IMR-90 (cell line): Measurements from ENCODE around the gene CCSER2. TPM values are rescaled to one million over a fixed set of nuclear protein-coding genes. Genes with fewer than 3 reads are reported as not detected.

Experiments used
- ATAC-seq: fragments of 200-7000 bp; cut with Tn5 transposase; 2 replicates; pipeline ENCODE4 v1.9.1; 2020; ENCODE audit warnings: low read depth, mild to moderate bottlenecking, moderate library complexity
- BruUV-seq: library from RNA; stranded (reverse); fragments of 400-500 nt; replicated peaks from 2 replicates; lab custom pipeline; 2021; lab: Mats Ljungman, UMichigan
- CTCF ChIA-PET: fragments of 300-600 bp; formaldehyde crosslinking; extraction: SDS; loops from one replicate; lab custom pipeline; 2021; ENCODE audit warnings: antibody characterized with exemption; lab: Yijun Ruan, JAX
- POLR2A ChIA-PET: fragments of 300-600 bp; sonication (Branson Sonifier 250); formaldehyde crosslinking; loops from one replicate; lab custom pipeline; 2022; ENCODE audit warnings: antibody characterized with exemption; ENCODE audit not compliant: unreplicated experiment; lab: Charles Lee
- DNase-seq: peaks from one replicate; pipeline ENCODE4 v3.0.0; 2013
- H2AFZ ChIP-seq: replicated peaks from 2 replicates; pipeline ENCODE3; 2013; ENCODE audit warnings: low read length, mild to moderate bottlenecking; ENCODE audit not compliant: poor library complexity
- H2AK5ac ChIP-seq: 2 replicates; pipeline ENCODE4 v1.6.1; 2013; ENCODE audit warnings: low read depth, low read length, inconsistent platforms
- H2AK9ac ChIP-seq: replicated peaks from 2 replicates; pipeline ENCODE3; 2013; ENCODE audit warnings: mild to moderate bottlenecking, low read depth, low read length, moderate library complexity; ENCODE audit not compliant: poor library complexity
- H2BK120ac ChIP-seq: 2 replicates; pipeline ENCODE4 v1.6.1; 2013; ENCODE audit warnings: low read depth, low read length, inconsistent platforms
- H2BK15ac ChIP-seq: 3 replicates; pipeline ENCODE4 v1.6.1; 2013; ENCODE audit warnings: low read depth, low read length, inconsistent platforms
- H2BK20ac ChIP-seq: 2 replicates; pipeline ENCODE4 v1.6.1; 2013; ENCODE audit warnings: low read depth, mild to moderate bottlenecking, inconsistent platforms, low read length, moderate library complexity
- H2BK5ac ChIP-seq: 2 replicates; pipeline ENCODE4 v1.6.1; 2013; ENCODE audit warnings: mild to moderate bottlenecking, low read depth, low read length, inconsistent platforms; ENCODE audit not compliant: poor library complexity, severe bottlenecking
- H3K14ac ChIP-seq: replicated peaks from 2 replicates; pipeline ENCODE4 v1.6.1; 2013; ENCODE audit warnings: low read depth, low read length, inconsistent platforms
- H3K18ac ChIP-seq: 2 replicates; pipeline ENCODE4 v1.6.1; 2013; ENCODE audit warnings: low read depth, low read length, control low read depth
- H3K23ac ChIP-seq: 2 replicates; pipeline ENCODE4 v1.6.1; 2013; ENCODE audit warnings: low read depth, low read length, inconsistent platforms
- H3K27ac ChIP-seq: 2 replicates; pipeline ENCODE4 v1.5.1; 2013; ENCODE audit warnings: mild to moderate bottlenecking, control low read depth, low read length; ENCODE audit not compliant: insufficient read depth
- H3K27me3 ChIP-seq: 2 replicates; pipeline ENCODE4 v1.6.1; 2013; ENCODE audit warnings: low read length; ENCODE audit not compliant: control insufficient read depth, insufficient read depth
- H3K36me3 ChIP-seq: 2 replicates; pipeline ENCODE4 v1.6.1; 2013; ENCODE audit warnings: low read length, mixed read lengths; ENCODE audit not compliant: control insufficient read depth, insufficient read depth
- H3K4ac ChIP-seq: 2 replicates; pipeline ENCODE4 v1.6.1; 2013; ENCODE audit warnings: low read depth, low read length, inconsistent platforms
- H3K4me1 ChIP-seq: 2 replicates; pipeline ENCODE4 v1.6.1; 2013; ENCODE audit warnings: low read length, mixed read lengths; ENCODE audit not compliant: control insufficient read depth, insufficient read depth
- H3K4me2 ChIP-seq: 2 replicates; pipeline ENCODE4 v1.6.1; 2013; ENCODE audit warnings: low read depth, mild to moderate bottlenecking, control low read depth, low read length, moderate library complexity
- H3K4me3 ChIP-seq: 2 replicates; pipeline ENCODE4 v1.5.1; 2013; ENCODE audit warnings: low read depth, mild to moderate bottlenecking, control low read depth, low read length, moderate library complexity; ENCODE audit not compliant: insufficient read depth
- H3K56ac ChIP-seq: 2 replicates; pipeline ENCODE4 v1.6.1; 2013; ENCODE audit warnings: low read length, inconsistent platforms; ENCODE audit not compliant: insufficient read depth; ENCODE audit errors: extremely low read depth
- H3K79me1 ChIP-seq, 2 experiments: 2 replicates each; pipeline ENCODE4 v1.6.1; 2013; ENCODE audit warnings: low read length in 2 of 2, inconsistent platforms in 1 of 2, low read depth in 1 of 2
- H3K9ac ChIP-seq: 2 replicates; pipeline ENCODE4 v1.6.1; 2013; ENCODE audit warnings: low read depth, low read length, control low read depth
- H3K9me1 ChIP-seq: 2 replicates; pipeline ENCODE4 v1.6.1; 2013; ENCODE audit warnings: low read length, inconsistent platforms; ENCODE audit not compliant: insufficient read depth
- H3K9me3 ChIP-seq: 2 replicates; pipeline ENCODE4 v1.6.1; 2013; ENCODE audit warnings: low read length; ENCODE audit not compliant: control insufficient read depth, insufficient read depth
- H4K20me1 ChIP-seq: 2 replicates; pipeline ENCODE4 v1.6.1; 2013; ENCODE audit warnings: low read length, inconsistent platforms; ENCODE audit not compliant: insufficient read depth
- H4K5ac ChIP-seq: 2 replicates; pipeline ENCODE4 v1.6.1; 2013; ENCODE audit warnings: mild to moderate bottlenecking, low read depth, low read length, control low read depth
- H4K8ac ChIP-seq, 2 experiments: 2 replicates each; pipeline ENCODE4 v1.6.1; 2013; ENCODE audit warnings: low read depth in 2 of 2, low read length in 2 of 2, control low read depth in 1 of 2, inconsistent platforms in 1 of 2
- H4K91ac ChIP-seq: 2 replicates; pipeline ENCODE4 v1.6.1; 2013; ENCODE audit warnings: low read depth, low read length, inconsistent platforms; ENCODE audit not compliant: insufficient read depth
- BHLHE40 ChIP-seq: fragments of 150-350 bp; IDR thresholded peaks from 2 replicates; pipeline ENCODE4 v1.6.1; 2016; ENCODE audit warnings: mild to moderate bottlenecking, low read depth, low read length
- FOS ChIP-seq: fragments of 150-350 bp; IDR thresholded peaks from 2 replicates; pipeline ENCODE4 v1.6.1; 2016; ENCODE audit warnings: low read depth, low read length
- MAFK ChIP-seq: IDR thresholded peaks from 2 replicates; pipeline ENCODE4 v1.6.1; 2012; ENCODE audit warnings: low read depth, low read length, improper control_type of control experiment
- RAD21 ChIP-seq: IDR thresholded peaks from 2 replicates; pipeline ENCODE4 v1.6.1; 2012; ENCODE audit warnings: low read length, improper control_type of control experiment
- RCOR1 ChIP-seq: IDR thresholded peaks from 2 replicates; pipeline ENCODE4 v1.6.1; 2012; ENCODE audit warnings: mild to moderate bottlenecking, low read length, improper control_type of control experiment; ENCODE audit not compliant: insufficient replicate concordance
- dilution Hi-C: fragments of 300-500 bp; cut with HindIII; formaldehyde crosslinking; loops from one replicate; pipeline ENCODE4 v1.14.3; 2018; ENCODE audit warnings: low sequenced_read_pairs; ENCODE audit not compliant: unreplicated experiment
- in situ Hi-C: fragments of 300-500 bp; cut with MboI; formaldehyde crosslinking; loops from 3 replicates; pipeline ENCODE4 v1.14.3; 2019; ENCODE audit warnings: low sequenced_read_pairs, inconsistent platforms, mixed read lengths
- intact Hi-C: fragments of 100-400 bp; cut with micrococcal nuclease; formaldehyde crosslinking; loops from 2 replicates; pipeline ENCODE4 v1.10.0; 2022
- polyA plus RNA-seq, 3 experiments: library from polyadenylated mRNA; depleted of rRNA; stranded (reverse); fragments of >200 nt; gene quantifications; 2 replicates each; pipeline ENCODE4 v1.2.3, GENCODE V29; 2012; ENCODE audit warnings: low replicate concordance in 1 of 3
- total RNA-seq: library from RNA; depleted of rRNA; stranded (reverse); fragments of >200 nt; gene quantifications from 2 replicates; pipeline ENCODE4 v1.2.3, GENCODE V29; 2012

The CCSER2 gene
- total and polyA plus RNA-seq, 2 of the 4 experiments (the other 2 are of a cell fraction): 20.4 to 31.7 TPM

DNA sequence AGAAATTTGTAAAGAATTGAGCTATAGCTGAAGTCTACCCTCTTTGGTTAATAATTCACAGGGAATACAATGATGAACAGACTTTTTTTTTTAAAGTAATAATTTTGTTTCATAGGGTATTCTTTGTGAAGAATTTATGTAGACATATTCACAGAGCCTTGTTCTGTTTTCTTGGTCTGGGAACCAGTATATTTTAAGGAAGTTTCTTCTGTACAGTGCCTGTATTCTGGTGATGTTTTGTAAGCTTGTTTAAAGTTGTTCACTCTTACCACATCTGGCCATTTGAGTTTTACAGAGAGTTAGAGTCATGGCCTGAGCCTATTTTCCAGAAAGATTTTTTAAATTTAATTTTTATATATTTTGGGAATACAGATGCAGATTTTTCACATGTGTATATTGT is 70.3 kb downstream of the CCSER2 start:
- H4K5ac ChIP-seq: no peak overlapping the region
- 0 out of 2 replicates have a peak, but pooled peaks cover 3% of the 10 kb centered on the region for H3K9me1 ChIP-seq
- ChIA-PET CTCF (interaction anchor here (0.6 kb wide), 1 partner anchor 96 kb away, joined by 5 read pairs; no protein-coding TSS in a partner anchor), POLR2A (no interaction called here)
- no peak overlapping the region for H4K8ac ChIP-seq
- in situ Hi-C loops (no loop called here), dilution Hi-C loops (no loop called here), intact Hi-C loops (no loop called here)
- no peak overlapping the region for H2AK9ac ChIP-seq
- no peaks in the 10 kb centered on the region for H3K27me3 ChIP-seq
- H3K4me3 ChIP-seq: no peak overlapping the region
- H3K36me3 ChIP-seq: peaks cover 3% of the 10 kb centered on the region; the same call in 1 of the 2 replicates
- H3K56ac ChIP-seq: no peak overlapping the region
- H3K14ac ChIP-seq: no peak overlapping the region
- BruUV-seq: no TSS peak
- no peak overlapping the region for H2BK5ac ChIP-seq
- no peak overlapping the region for H2BK15ac ChIP-seq
- peaks cover 27 to 40% of the 10 kb centered on the region in 2 experiments for H3K79me1 ChIP-seq
- H4K91ac ChIP-seq: no peak overlapping the region
- H3K9me3 ChIP-seq: peaks cover 2% of the 10 kb centered on the region
- DNase-seq: no peak
- H3K27ac ChIP-seq: no peak overlapping the region
- no peak overlapping the region for H3K9ac ChIP-seq
- no peak overlapping the region for H3K18ac ChIP-seq
- no peak overlapping the region for H3K4me2 ChIP-seq
- ATAC-seq: no peak
- no peak overlapping the region for H2BK20ac ChIP-seq
- H2AK5ac ChIP-seq: no peak overlapping the region
- no peak overlapping the region for H2BK120ac ChIP-seq
- TF ChIP-seq BHLHE40 (no peak), RAD21 (no peak), RCOR1 (no peak), MAFK (no peak), FOS (no peak)
- H3K23ac ChIP-seq: no peak overlapping the region
- no peaks in the 10 kb centered on the region; the same call in 1 of the 2 replicates for H4K20me1 ChIP-seq
- peaks cover 2% of the 10 kb centered on the region; the same call in 1 of the 2 replicates for H3K4me1 ChIP-seq
- H2AFZ ChIP-seq: no peak overlapping the region
- H3K4ac ChIP-seq: no peak overlapping the region
